GM12878 (cell line): ENCODE measurements around the gene CNNM3. TPM values are rescaled to one million over a fixed set of nuclear protein-coding genes. Genes with fewer than 3 reads are reported as not detected.

Source experiments
- BCL11A ChIP-seq: IDR thresholded peaks from 2 replicates; pipeline ENCODE4 v1.6.1; 2011; ENCODE audit warnings: low read depth, low read length
- BHLHE40 ChIP-seq, 2 experiments: fragments of 450-650 bp in 1 of 2; IDR thresholded peaks; 2 replicates each; pipeline ENCODE4 v1.6.1; 2011 to 2017; ENCODE audit warnings: low read depth in 2 of 2, borderline replicate concordance in 1 of 2, improper control_type of control experiment in 1 of 2, low read length in 1 of 2, mild to moderate bottlenecking in 1 of 2
- BRCA1 ChIP-seq: IDR thresholded peaks from 2 replicates; pipeline ENCODE4 v1.6.1; 2011; ENCODE audit warnings: low read depth, low read length, improper control_type of control experiment
- CHD1 ChIP-seq: IDR thresholded peaks from 2 replicates; pipeline ENCODE4 v1.6.1; 2012; ENCODE audit warnings: low read depth, low read length, improper control_type of control experiment
- DPF2 ChIP-seq: fragments of 450-650 bp; IDR thresholded peaks from 2 replicates; pipeline ENCODE4 v1.6.1; 2017; ENCODE audit warnings: mild to moderate bottlenecking
- ESRRA ChIP-seq: IDR thresholded peaks from 2 replicates; pipeline ENCODE4 v1.6.1; 2012; ENCODE audit warnings: mild to moderate bottlenecking, low read length, improper control_type of control experiment
- GABPA ChIP-seq: IDR thresholded peaks from 2 replicates; pipeline ENCODE4 v1.6.1; 2014; ENCODE audit warnings: antibody characterized with exemption, low read depth, mild to moderate bottlenecking, inconsistent platforms
- HDAC6 ChIP-seq: fragments of 200-600 bp; sonication (generic); IDR thresholded peaks from one replicate; pipeline ENCODE4 v1.8.0; 2017; ENCODE audit warnings: antibody characterized with exemption; ENCODE audit not compliant: unreplicated experiment
- HDGF ChIP-seq: fragments of 450-650 bp; IDR thresholded peaks from 2 replicates; pipeline ENCODE4 v1.6.1; 2016; ENCODE audit warnings: antibody characterized with exemption
- IKZF1 ChIP-seq: fragments of 450-650 bp; conservative IDR thresholded peaks from 2 replicates; pipeline ENCODE4 v1.6.1; 2017; ENCODE audit warnings: antibody characterized with exemption, mild to moderate bottlenecking
- IKZF2 ChIP-seq, 2 experiments: fragments of 450-650 bp; IDR thresholded peaks; 2 replicates each; pipeline ENCODE4 v1.6.1; 2017; ENCODE audit warnings: mild to moderate bottlenecking in 2 of 2, moderate library complexity in 2 of 2
- JUNB ChIP-seq: IDR thresholded peaks from 2 replicates; pipeline ENCODE4 v1.6.1; 2016; ENCODE audit warnings: antibody characterized with exemption, mild to moderate bottlenecking
- MEF2B ChIP-seq: fragments of 450-650 bp; IDR thresholded peaks from 2 replicates; pipeline ENCODE4 v1.6.1; 2018; ENCODE audit warnings: mild to moderate bottlenecking, moderate library complexity; ENCODE audit not compliant: partially characterized antibody, poor library complexity, severe bottlenecking
- NFYA ChIP-seq: IDR thresholded peaks from 2 replicates; pipeline ENCODE4 v1.6.1; 2011; ENCODE audit warnings: low read depth, mild to moderate bottlenecking, low read length, improper control_type of control experiment, borderline replicate concordance
- NR2C1 ChIP-seq: fragments of 450-650 bp; IDR thresholded peaks from 2 replicates; pipeline ENCODE4 v1.6.1; 2017; ENCODE audit warnings: antibody characterized with exemption, mild to moderate bottlenecking, moderate library complexity
- POLR2AphosphoS5 ChIP-seq: IDR thresholded peaks from 2 replicates; pipeline ENCODE4 v1.6.1; 2011; ENCODE audit warnings: mild to moderate bottlenecking, low read length, inconsistent platforms
- POU2F2 ChIP-seq: IDR thresholded peaks from 3 replicates; pipeline ENCODE4 v1.6.1; 2011; ENCODE audit warnings: low read depth, mild to moderate bottlenecking, low read length, borderline replicate concordance
- RFX5 ChIP-seq: IDR thresholded peaks from 2 replicates; pipeline ENCODE4 v1.6.1; 2011; ENCODE audit warnings: low read depth, low read length, improper control_type of control experiment
- RUNX3 ChIP-seq: IDR thresholded peaks from 2 replicates; pipeline ENCODE4 v1.6.1; 2012; ENCODE audit warnings: low read length, inconsistent platforms
- SRF ChIP-seq, 2 experiments: IDR thresholded peaks; 2 replicates each; pipeline ENCODE4 v1.6.1; 2011; ENCODE audit warnings: low read depth in 2 of 2, low read length in 2 of 2, mild to moderate bottlenecking in 1 of 2, moderate library complexity in 1 of 2
- STAT1 ChIP-seq: fragments of 450-650 bp; conservative IDR thresholded peaks from 2 replicates; pipeline ENCODE4 v1.6.1; 2014; ENCODE audit warnings: antibody characterized with exemption, mild to moderate bottlenecking
- TBL1XR1 ChIP-seq: IDR thresholded peaks from 2 replicates; pipeline ENCODE4 v1.6.1; 2012; ENCODE audit warnings: low read depth, low read length, improper control_type of control experiment
- ZNF622 ChIP-seq: fragments of 450-650 bp; IDR thresholded peaks from 2 replicates; pipeline ENCODE4 v1.6.1; 2017; ENCODE audit warnings: mild to moderate bottlenecking, inconsistent platforms
- ZZZ3 ChIP-seq: IDR thresholded peaks from 2 replicates; pipeline ENCODE4 v1.6.1; 2011; ENCODE audit warnings: low read depth; ENCODE audit not compliant: control insufficient read depth, insufficient read length
- polyA plus RNA-seq, 11 experiments: library from polyadenylated mRNA; depleted of rRNA in 4 of 11; unstranded in 6 of 11; stranded (reverse) in 5 of 11; fragments of >200 nt; fragmentation: Nextera tagmentation in 4 of 11; fragmentation: Illumina TruSeq in 1 of 11; extraction: Ambion mirVana in 4 of 11; extraction: Trizol in 1 of 11; gene quantifications; 1 replicate in 1 of 11; 2 replicates in 10 of 11; pipeline versions ENCODE4 v1.2.1 to v1.2.3, GENCODE V29; 2011 to 2016; ENCODE audit warnings: inconsistent platforms in 2 of 11, missing spikeins in 2 of 11, low read depth in 1 of 11
- total RNA-seq, 4 experiments: library from RNA; depleted of rRNA in 3 of 4; stranded (reverse); fragments of >200 nt in 3 of 4; fragmentation: Illumina TruSeq in 1 of 4; extraction: Trizol in 1 of 4; gene quantifications; 2 replicates each; pipeline versions ENCODE4 v1.2.1 to v1.2.3, GENCODE V29; 2013 to 2021
- TF ChIP-seq, protein P1 (sequence below): IDR thresholded peaks from 2 replicates; pipeline ENCODE4 v1.6.1; 2011; ENCODE audit warnings: low read depth, low read length, improper control_type of control experiment, borderline replicate concordance
- TF ChIP-seq, protein P2 (sequence below): IDR thresholded peaks from 2 replicates; pipeline ENCODE4 v1.6.1; 2012; ENCODE audit warnings: low read length, inconsistent platforms
- TF ChIP-seq, protein P3 (sequence below): IDR thresholded peaks from 2 replicates; pipeline ENCODE4 v1.6.1; 2012; ENCODE audit warnings: low read depth, low read length, improper control_type of control experiment
- TF ChIP-seq, protein P4 (sequence below): IDR thresholded peaks from 2 replicates; pipeline ENCODE4 v1.6.1; 2011; ENCODE audit warnings: low read depth, mild to moderate bottlenecking, low read length, moderate library complexity, borderline replicate concordance; ENCODE audit errors: extremely low read depth
- TF ChIP-seq, protein P5 (sequence below): fragments of 450-650 bp; IDR thresholded peaks from 2 replicates; pipeline ENCODE4 v1.6.1; 2017; ENCODE audit warnings: low read depth, mild to moderate bottlenecking, moderate library complexity

CNNM3 gene
- total and polyA plus RNA-seq, 10 of the 15 experiments (the other 5 are each of a cell fraction or from before 2014, with no cell fraction given) = 0.72 to 14.3 (median 4.0) TPM

DNA sequence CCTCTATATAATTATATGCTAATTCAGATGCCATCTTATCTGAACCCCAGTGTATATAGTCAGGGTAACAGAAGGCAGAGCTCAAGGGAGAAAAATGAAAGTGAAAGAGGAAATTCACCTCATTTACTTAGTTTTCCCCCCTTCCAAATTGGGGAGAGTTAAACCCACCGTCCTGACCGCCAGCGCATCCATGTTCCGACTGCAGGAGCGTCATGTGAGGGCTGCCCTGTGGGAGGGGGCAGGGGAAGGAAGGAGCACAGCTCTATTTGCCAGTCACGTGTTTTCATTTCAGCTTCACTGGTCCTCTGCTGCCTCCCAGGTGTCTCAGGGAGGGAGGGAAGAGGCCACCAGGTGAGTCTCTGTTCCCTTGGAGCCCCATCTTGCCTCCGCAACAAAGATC, 42.1 kb upstream of the CNNM3 start (continued):
- peak; percentile 88 to 92 for TF ChIP-seq BHLHE40 (IDR thresholded peaks at IDR 0.05; ENCODE audit: borderline replicate concordance in 1 of 2, low read depth in 2 of 2, low read length in 1 of 2)
- TF ChIP-seq, protein P1, sequence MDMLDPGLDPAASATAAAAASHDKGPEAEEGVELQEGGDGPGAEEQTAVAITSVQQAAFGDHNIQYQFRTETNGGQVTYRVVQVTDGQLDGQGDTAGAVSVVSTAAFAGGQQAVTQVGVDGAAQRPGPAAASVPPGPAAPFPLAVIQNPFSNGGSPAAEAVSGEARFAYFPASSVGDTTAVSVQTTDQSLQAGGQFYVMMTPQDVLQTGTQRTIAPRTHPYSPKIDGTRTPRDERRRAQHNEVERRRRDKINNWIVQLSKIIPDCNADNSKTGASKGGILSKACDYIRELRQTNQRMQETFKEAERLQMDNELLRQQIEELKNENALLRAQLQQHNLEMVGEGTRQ = peak; percentile 48
- TF ChIP-seq, protein P2, sequence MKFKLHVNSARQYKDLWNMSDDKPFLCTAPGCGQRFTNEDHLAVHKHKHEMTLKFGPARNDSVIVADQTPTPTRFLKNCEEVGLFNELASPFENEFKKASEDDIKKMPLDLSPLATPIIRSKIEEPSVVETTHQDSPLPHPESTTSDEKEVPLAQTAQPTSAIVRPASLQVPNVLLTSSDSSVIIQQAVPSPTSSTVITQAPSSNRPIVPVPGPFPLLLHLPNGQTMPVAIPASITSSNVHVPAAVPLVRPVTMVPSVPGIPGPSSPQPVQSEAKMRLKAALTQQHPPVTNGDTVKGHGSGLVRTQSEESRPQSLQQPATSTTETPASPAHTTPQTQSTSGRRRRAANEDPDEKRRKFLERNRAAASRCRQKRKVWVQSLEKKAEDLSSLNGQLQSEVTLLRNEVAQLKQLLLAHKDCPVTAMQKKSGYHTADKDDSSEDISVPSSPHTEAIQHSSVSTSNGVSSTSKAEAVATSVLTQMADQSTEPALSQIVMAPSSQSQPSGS = no peak
- TF ChIP-seq IKZF1 = peak; percentile 83
- no peak for TF ChIP-seq POLR2AphosphoS5
- 0 out of 2 replicates have a peak, but pooled peaks have one; percentile 4 for TF ChIP-seq BCL11A
- TF ChIP-seq IKZF2 (IDR thresholded peaks at IDR 0.05) = peak; percentile 81 to 85
- TF ChIP-seq NR2C1 = no peak
- TF ChIP-seq, protein P3, sequence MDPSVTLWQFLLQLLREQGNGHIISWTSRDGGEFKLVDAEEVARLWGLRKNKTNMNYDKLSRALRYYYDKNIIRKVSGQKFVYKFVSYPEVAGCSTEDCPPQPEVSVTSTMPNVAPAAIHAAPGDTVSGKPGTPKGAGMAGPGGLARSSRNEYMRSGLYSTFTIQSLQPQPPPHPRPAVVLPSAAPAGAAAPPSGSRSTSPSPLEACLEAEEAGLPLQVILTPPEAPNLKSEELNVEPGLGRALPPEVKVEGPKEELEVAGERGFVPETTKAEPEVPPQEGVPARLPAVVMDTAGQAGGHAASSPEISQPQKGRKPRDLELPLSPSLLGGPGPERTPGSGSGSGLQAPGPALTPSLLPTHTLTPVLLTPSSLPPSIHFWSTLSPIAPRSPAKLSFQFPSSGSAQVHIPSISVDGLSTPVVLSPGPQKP = no peak
- TF ChIP-seq ZNF622 = no peak
- no peak for TF ChIP-seq STAT1
- no peak for TF ChIP-seq ZZZ3
- TF ChIP-seq SRF (IDR thresholded peaks at IDR 0.05; ENCODE audit: low read depth in 2 of 2, low read length in 2 of 2) = no peak
- TF ChIP-seq TBL1XR1 = no peak
- peak; percentile 27; the same call in 1 of the 3 replicates for TF ChIP-seq POU2F2
- no peak for TF ChIP-seq RFX5
- no peak for TF ChIP-seq GABPA
- TF ChIP-seq DPF2 = peak; percentile 48; the same call in 1 of the 2 replicates
- no peak for TF ChIP-seq JUNB
- TF ChIP-seq HDGF = no peak
- no peak for TF ChIP-seq BRCA1
- no peak for TF ChIP-seq ESRRA
- TF ChIP-seq RUNX3 = peak; percentile 76
- TF ChIP-seq, protein P4, sequence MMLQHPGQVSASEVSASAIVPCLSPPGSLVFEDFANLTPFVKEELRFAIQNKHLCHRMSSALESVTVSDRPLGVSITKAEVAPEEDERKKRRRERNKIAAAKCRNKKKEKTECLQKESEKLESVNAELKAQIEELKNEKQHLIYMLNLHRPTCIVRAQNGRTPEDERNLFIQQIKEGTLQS = no peak
- no peak for TF ChIP-seq NFYA
- no peak for TF ChIP-seq HDAC6
- TF ChIP-seq, protein P5, sequence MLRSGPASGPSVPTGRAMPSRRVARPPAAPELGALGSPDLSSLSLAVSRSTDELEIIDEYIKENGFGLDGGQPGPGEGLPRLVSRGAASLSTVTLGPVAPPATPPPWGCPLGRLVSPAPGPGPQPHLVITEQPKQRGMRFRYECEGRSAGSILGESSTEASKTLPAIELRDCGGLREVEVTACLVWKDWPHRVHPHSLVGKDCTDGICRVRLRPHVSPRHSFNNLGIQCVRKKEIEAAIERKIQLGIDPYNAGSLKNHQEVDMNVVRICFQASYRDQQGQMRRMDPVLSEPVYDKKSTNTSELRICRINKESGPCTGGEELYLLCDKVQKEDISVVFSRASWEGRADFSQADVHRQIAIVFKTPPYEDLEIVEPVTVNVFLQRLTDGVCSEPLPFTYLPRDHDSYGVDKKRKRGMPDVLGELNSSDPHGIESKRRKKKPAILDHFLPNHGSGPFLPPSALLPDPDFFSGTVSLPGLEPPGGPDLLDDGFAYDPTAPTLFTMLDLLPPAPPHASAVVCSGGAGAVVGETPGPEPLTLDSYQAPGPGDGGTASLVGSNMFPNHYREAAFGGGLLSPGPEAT = peak; percentile 82
- no peak for TF ChIP-seq CHD1
- TF ChIP-seq MEF2B = peak; percentile 44
